HG03575 (cell line): ENCODE results near the gene RAD54L2.
"Not testable (repeated sequence)": the region's sequence is repeated elsewhere in the genome, so short reads cannot be mapped to it uniquely, and the experiment has no call there.

Experiments used
- ATAC-seq: cut with Tn5 transposase; IDR thresholded peaks from one replicate; pipeline ENCODE4 v1.9.1; 2021; ENCODE audit not compliant: unreplicated experiment, insufficient number of reproducible peaks, low FRiP score; ENCODE audit errors: extremely low read depth

RAD54L2 gene, protein sequence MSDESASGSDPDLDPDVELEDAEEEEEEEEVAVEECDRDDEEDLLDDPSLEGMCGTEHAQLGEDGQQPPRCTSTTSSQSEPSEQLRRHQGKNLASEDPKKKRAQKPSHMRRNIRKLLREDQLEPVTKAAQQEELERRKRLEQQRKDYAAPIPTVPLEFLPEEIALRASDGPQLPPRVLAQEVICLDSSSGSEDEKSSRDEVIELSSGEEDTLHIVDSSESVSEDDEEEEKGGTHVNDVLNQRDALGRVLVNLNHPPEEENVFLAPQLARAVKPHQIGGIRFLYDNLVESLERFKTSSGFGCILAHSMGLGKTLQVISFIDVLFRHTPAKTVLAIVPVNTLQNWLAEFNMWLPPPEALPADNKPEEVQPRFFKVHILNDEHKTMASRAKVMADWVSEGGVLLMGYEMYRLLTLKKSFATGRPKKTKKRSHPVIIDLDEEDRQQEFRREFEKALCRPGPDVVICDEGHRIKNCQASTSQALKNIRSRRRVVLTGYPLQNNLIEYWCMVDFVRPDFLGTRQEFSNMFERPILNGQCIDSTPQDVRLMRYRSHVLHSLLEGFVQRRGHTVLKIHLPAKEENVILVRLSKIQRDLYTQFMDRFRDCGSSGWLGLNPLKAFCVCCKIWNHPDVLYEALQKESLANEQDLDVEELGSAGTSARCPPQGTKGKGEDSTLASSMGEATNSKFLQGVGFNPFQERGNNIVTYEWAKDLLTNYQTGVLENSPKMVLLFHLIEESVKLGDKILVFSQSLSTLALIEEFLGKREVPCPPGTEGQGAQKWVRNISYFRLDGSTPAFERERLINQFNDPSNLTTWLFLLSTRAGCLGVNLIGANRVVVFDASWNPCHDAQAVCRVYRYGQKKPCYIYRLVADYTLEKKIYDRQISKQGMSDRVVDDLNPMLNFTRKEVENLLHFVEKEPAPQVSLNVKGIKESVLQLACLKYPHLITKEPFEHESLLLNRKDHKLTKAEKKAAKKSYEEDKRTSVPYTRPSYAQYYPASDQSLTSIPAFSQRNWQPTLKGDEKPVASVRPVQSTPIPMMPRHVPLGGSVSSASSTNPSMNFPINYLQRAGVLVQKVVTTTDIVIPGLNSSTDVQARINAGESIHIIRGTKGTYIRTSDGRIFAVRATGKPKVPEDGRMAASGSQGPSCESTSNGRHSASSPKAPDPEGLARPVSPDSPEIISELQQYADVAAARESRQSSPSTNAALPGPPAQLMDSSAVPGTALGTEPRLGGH (N-terminal part only)

DNA sequence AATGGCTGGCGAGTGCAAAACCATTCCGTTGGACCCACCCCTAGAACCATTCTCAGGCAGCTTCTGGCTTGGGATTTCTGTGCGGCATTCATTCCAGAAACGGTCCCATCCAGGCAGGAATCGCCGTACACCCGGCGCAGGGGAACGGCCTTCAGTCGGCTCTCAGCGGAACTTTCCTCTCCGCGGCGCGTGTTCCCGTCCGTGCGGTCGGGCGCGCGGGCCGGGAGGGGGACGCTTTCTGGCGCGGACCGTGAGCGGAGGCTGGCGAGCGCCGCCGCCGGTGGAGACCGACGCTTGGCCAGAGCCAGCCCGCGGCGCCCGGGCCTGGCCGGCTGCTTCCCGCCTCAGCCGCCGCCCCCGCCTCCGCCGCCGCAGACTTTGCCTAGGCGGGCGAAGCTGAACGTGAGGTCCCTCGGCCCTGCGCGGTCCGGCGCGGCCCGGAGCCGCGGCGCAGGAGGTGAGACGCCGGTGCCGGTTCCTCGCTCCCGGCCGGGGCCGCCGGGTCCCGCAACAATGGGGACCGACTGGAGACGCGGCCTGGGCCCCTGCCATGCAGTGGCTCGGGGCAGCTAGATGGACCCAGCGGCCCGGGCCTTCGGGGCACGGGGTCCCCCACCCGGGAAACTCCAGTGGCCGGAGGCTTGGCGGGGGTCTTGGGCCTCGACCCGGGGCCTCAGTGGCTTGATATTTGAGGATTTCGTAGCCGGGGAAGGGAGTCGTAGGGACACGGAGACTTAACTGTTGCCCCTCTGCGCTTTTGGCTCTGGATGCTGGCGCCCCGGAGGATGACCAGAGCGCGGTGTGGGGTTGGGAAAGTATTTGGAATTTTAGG, at the start of gene RAD54L2:
RAD54L2 (plus strand) TSS at position 261 of the 832 bp plus-strand sequence. CDS start 51,702 bp downstream, outside the sequence.
- ATAC-seq, result no peak

DNA sequence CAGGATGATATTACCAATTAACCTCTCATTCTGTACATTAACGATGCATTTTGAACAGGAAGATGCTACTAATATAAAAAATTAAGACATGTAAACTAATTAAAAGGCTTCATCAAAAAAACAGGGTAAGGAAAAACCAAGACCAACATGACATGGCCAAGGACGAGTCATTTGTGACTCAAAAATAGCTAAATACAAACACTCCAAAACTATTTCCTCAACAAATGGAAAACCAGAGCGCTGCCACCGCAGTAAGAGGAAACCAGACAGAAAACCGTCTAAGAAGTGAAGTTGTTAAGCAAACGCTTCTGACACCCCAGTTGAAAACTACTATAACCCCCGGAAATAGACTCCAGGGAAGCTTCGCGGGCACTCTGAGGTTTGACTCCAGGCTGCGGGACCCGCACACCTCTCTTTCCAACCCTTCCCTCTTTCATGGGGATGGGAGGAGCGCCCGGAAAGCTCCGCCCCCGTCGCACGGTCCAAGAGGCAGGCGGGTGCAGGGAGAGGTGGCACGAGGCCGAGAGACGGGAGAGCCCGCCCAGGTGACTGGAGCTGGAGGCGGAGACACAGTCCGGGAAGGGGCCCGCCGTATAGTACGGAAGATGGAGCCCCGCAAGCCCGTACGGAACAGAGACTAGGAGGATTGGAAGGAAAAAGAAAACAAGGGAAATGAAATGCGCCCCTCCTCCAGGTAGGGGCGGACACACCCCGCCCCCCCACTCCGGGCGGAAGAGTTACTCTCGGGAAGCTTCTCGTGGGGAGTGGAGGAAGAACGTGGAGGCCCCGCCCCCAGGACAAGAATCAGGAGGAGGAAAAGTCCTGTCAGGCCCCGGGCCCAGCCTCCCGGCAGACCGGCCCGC, 39.4 kb upstream of the RAD54L2 start:
- ATAC-seq, result peak; percentile 26

DNA sequence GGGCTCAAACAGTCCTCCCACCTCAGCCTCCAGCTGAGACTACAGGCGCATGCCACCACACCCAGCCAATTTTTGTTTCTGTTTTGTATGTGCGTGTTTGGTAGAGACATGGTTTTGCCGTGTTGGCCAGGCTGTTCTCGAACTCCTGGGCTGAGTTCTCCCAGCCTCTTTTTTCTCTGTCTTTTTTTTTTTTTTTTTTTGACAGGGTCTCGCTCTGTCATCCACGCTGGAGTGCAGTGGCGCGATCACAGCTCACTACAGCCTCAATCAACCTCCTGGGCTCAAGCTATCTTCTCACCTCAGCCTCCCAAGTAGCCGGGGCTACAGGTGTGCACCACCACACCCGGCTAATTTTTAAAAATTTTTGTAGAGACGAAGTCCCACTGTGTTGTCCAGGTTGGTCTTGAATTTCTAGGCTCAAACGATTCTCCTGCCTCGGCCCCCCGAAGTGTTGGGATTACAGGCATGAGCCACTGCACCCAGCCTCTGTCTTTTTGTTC, 37.8 kb upstream of the RAD54L2 start:
- ATAC-seq, result no peak

DNA sequence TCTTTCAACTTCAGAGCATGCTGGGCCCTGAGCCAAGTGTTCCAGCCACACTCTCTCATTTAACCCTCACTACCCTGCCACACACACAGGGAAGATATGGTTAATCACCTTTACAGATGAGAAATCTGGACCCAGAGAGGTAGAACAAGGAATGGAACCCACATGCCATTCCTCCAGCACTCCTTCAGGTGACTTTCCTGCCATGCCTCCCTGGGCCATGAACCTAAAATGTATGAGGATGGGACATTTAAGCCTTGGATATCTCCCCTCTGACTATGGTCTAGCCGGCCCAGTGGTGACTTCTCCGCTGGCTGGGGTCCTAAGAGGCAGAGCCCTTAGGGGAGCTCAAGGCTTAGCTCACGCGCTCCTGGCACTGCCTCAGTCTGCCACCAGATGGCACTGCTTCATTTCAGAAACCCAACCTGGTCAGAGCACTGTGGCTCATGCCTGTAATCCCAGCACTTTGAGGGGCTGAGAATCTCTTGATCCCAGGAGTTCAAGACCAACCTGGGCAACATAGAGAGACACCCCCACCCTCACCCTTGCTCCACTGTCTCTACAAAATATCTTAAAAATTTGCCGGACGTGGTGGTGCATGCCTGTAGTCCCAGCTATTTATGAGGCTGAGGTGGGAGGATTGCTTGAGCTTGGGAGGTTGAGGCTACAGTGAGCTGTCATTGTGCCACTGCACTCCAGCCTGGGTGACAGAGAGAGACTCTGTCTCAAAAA, 36.5 kb upstream of the RAD54L2 start:
- no peak for ATAC-seq

DNA sequence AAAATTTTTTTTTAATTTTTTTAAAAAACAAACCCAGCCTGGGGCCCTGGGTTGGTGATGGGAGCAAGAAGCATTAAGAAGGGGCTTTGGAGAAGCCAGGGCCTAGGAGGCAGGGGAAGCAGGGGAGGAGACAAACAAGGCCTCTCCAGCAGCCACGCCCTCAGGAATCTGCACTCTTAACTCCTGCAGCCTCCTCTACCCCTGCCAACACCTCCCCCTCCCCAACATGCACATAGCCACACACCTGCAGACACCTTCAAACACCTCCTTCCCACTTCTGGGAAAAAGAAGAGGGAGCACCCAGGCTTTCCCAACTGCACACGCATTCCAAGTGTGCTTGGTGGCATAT, 36.0 kb upstream of the RAD54L2 start:
- ATAC-seq, result no peak

DNA sequence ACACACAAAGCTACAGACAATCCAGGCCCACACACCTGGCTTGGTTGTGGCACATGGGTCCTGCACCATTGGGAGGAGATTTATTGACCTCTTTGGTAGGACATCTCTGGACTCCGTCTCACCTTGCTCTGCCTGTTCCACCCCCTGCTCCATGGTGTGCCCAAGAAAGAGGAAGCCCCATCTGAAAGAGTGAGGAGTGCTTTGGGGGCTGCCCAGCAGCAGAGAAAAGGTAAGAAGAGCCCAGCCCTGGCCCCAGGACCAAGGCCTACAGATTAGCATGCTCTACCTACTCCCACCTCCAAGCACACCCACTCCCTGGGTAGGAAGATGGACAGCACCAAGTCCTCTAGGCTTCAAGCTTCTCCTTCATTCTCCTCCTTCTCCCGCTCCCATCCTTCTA, 35.5 kb upstream of the RAD54L2 start:
- ATAC-seq, result no peak

DNA sequence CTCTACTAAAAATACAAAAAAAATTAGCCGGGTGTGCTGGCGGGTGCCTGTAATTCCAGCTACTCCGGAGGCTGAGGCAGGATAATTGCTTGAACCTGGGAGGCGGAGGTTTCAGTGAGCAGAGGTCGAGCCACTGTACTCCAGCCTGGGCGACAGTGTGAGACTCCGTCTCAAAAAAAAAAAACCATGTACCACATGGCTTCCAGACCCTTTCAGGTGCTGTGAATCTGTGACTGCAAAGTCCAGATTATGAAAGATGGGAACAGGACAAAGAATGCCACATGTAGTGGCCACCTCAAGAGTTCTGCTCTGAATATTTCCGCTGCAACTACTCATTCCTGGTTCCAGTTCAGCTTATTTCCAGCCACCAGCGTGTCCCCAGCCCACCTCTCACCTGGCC, 30.3 kb upstream of the RAD54L2 start:
- ATAC-seq, result no peak

DNA sequence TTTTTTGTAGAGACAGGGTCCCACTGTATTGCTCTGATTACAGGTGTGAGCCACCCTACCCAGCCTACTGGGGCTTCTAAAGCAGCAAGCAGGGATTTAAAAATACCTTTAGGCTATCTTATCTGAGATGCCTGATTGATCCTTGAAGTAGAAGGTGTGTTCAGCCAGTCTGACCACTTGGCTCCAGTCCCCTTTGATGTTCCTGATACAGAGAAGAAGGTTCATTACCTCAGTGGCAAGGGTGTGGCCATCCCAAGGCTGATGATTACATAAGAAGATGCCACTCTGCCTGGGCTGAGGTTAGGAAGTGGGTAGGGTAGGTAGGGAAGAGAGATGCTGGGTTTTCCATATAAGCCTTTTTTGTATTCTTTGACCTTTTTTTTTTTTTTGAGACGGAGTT, 27.5 kb upstream of the RAD54L2 start:
- no peak for ATAC-seq

DNA sequence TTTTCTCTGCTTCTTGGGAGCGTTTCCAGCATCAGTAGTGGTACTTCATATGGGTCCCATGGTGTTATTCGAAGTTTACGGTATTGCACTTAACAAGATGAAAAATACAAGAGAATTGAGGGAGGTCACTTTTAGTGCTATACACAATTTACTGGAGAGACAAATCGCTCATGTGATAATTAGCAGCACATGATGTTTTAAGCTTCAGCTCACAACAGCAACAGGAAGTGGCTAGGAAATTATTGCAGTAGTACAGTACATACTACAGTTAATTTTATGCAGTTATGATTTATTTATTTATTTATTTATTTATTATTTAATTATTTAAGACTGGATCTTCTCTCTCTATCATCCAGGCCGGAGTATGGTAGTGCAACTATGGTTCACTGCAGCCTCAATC, 24.3 kb upstream of the RAD54L2 start:
- ATAC-seq, result no peak

DNA sequence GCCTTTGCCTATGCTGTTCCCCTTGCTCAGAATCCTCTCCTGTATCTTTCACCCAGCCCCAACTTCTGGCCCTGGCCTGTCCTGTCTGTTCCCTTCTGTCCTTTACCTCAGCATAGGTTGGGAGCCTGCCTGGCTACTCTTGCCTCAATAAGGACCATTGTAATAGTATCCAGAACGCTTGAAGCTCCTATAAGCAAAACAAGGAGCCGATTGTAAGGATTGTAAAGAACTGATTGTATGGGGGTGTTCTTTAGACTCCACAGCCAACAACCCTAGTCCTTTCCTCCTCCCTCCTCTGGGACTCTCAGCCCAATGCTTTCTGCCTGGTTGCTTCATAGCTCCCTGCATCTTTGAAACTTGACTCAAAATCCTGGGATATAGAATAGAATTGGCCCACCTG, 18.7 kb upstream of the RAD54L2 start:
- ATAC-seq, result no peak

DNA sequence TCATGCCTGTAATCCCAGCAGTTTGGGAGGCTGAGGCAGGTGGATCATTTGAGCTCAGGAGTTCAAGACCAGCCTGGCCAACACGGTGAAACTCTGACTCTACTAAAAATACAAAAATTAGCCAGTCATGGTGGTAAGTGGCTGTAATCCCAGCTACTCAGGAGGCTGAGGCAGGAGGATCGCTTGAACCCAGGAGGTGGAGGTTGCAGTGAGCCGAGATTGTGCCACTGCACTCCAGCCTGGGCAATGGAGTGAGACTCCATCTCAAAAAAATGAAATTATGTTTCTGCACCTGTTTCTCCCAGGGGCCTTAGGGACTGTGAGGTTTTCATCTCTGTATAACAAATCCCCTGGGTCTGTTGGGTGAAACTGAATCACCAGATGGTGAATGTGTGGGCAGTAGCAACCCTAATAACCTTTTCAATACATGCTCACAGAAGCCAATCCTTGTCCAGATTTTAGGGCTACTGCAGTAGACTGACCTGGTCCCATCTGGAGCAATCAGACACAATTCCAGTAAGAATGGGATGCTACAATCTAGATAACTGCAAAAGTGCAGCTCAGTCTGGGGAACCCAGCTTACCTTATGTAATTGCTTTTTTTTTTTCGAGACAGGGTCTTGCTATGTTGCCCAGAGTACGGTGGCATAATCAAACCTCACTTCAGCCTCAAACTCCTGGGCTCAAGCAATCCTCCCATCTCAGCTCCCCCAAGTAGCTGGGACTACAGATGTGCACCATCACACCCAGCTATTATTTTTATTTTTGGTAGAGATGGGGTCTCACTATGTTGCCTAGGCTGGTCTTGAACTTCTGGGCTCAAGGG, 17.4 kb upstream of the RAD54L2 start:
- ATAC-seq, result not testable (repeated sequence)

DNA sequence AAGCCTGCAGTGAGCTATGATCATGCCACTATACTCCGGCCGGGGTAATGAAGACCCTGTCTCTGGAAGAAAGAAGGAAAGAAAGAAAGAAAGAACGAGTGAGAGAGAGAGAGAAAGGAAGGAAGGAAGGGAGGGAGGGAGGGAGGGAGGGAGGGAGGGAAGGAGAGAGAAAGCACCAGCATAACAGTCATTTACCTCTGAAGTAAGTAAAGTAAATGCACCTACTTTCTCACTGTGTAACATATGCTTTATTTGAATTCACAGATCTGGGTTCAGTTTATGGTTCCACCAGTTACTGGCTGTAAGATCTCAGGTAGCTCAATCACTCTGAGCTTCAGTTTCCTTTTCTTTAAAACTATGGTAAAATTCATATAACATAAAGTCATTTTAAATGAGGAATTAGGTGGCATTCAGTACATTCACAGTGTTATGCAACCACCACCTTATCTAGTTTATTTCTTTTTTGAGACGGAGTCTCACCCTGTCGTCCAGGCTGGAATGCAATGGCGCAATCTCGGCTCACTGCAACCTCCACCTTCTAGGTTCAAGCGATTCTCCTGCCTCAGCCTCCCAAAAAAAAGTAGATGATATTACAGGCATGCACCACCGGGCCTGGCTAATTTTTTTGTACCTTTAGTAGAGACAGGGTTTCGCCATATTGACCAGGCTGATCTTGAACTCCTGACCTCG, 16.1 kb upstream of the RAD54L2 start:
- no peak for ATAC-seq

DNA sequence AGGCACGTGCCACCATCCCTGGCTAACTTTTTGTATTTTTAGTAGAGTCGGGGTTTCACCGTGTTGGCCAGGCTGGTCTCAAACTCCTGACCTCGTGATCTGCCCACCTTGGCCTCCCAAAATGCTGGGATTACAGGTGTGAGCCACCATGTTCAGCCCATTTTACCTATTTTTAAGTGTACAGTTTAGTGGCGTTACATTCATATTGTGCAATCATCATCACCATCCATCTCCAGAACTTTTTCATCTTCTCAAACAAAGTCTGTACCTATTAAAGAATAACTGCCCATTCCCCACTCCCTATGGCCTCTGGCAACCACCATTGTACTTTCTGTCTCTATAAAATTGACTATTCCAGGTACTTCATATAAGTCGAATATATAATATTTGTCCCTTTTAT, 13.6 kb upstream of the RAD54L2 start:
- not testable (repeated sequence) for ATAC-seq

DNA sequence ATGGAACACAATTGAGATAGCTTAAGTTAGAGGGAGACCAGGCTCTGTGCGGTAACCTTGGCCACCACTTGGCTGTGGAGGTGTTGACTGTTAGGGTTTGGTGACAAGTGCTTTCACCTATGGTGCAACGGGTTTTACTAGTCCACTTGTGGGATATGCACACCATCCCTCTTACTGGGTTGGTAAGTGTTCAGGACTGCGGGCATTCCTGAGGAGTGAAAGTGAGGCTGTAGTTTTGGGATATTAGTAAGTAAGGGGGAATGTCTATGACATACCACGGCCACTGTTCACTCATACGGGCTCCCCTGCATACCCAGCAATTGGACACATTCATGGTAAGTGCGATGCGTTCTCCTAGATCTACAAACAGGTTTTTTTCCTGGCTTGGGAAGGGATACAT, 8.0 kb upstream of the RAD54L2 start:
- no peak for ATAC-seq

DNA sequence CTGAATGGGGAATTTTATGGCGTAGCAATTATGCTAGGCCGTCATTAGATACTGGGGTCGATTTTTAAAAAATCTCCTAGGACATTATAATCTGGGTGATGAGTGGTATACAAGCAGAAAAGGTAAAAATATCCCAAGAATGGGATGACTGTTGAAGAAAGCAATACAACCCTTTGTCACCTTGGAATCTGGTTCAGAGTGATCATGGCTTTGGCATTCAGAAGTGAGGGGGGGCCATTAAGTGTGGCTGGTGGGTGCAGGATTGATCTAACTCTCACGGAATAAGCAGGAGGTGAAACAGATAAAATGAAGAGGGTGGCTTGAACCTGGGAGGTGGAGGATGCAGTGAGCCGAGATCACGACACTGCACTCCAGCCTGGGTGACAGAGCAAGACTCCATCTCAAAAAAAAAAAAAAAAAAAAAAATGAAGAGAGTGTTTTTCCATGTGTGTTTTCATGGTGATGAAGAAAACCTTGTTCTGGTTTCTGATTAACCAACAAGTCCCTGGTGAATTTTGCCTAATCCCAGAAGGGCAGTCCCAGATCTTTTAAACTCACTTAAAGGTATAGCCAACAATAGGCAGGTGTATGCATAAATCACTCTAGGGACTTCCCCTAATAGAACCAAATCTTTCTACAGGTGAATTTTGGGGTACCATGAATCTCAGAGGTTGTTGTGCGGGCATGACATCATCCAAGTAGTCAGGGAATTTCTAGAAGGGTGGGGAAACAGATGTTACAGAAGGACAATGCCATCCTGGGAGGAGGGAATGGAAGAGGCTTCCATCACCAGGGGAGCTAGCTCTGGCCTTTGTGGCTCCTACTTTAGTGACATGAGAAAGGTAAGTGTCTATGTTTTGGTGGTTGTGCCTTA, 3.1 kb upstream of the RAD54L2 start:
- ATAC-seq, result no peak
